Skeletal muscle cell (primary cell): Measurements from ENCODE around the gene TBC1D22A.

Experiments used
- DNase-seq: peaks from one replicate; pipeline ENCODE4 v3.0.0-alpha.2; 2010; ENCODE audit warnings: low read depth
- H3K4me3 ChIP-seq: 2 replicates; pipeline ENCODE4 v1.5.1; 2011; ENCODE audit warnings: low read depth, mild to moderate bottlenecking, control low read depth, low read length, moderate library complexity

TBC1D22A gene

GRCh38 chr22:47084226-47084625 is 321.8 kb downstream of the TBC1D22A start:
- DNase-seq = no peak
- H3K4me3 ChIP-seq = no peak overlapping the region

GRCh38 chr22:47086596-47087248 is 324.3 kb downstream of the TBC1D22A start:
- H3K4me3 ChIP-seq = no peak overlapping the region
- no peak for DNase-seq

DNA sequence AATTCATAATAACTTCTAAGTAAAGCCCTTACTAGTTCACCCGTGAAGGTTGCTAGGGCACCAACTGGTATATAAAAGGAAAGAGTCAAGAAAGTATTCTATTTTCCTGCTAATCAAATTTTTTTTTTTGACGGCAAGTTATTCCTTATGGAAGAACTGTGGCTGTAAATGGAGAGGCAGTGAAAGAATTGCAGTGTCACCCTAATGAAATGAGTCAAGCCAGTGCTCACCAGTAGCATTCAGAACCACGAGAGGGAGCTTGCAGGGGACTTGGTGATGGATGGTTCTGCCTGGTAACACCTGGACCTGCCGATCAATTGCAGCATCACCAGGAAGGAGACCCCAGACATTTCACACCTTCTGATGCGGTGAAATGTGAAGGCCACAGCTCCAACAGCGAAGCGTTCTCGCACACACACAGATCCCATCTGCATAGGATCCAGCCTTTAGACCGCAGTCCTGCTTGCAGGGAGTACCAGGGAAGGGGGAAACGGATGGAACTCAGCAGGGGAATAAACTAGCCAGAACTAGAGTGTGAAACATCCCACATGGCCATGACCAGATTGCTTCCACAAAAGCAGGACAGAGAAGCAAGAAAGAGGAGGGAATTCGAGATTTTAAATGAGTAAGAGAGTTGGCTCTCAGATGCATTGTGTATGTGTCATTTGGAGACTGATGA is 326.2 kb downstream of the TBC1D22A start:
- H3K4me3 ChIP-seq = no peak overlapping the region
- DNase-seq = no peak

GRCh38 chr22:47089374-47089773 is 326.9 kb downstream of the TBC1D22A start:
- no peak overlapping the region for H3K4me3 ChIP-seq
- no peak for DNase-seq

- DNase-seq = no peak
Observed at GRCh38 chr22:47089796-47090460, 327.5 kb downstream of the TBC1D22A start.

GRCh38 chr22:47090591-47091245 is 328.3 kb downstream of the TBC1D22A start:
- peak overlapping the region; percentile 46 for H3K4me3 ChIP-seq
- no peak for DNase-seq

More at GRCh38 chr22:47089796-47090460, 327.5 kb downstream of the TBC1D22A start:
- no peak overlapping the region for H3K4me3 ChIP-seq

DNA sequence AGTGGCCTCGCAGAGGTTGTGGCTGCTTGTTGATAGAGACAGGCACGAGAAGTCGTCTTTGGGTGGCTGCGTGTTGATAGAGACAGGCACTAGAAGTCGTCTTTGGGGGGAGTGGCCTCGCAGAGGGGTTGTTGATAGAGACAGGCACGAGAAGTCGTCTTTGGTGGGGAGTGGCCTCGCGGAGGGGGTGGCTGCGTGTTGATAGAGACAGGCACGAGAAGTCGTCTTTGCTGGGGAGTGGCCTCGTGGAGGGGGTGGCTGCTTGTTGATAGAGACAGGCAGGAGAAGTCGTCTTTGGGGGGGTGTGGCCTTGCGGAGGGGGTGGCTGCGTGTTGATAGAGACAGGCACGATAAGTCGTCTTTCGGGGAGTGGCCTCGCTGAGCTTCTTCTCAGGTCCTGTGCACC is 328.8 kb downstream of the TBC1D22A start:
- DNase-seq = no peak
- H3K4me3 ChIP-seq = peak overlapping the region; percentile 46

DNA sequence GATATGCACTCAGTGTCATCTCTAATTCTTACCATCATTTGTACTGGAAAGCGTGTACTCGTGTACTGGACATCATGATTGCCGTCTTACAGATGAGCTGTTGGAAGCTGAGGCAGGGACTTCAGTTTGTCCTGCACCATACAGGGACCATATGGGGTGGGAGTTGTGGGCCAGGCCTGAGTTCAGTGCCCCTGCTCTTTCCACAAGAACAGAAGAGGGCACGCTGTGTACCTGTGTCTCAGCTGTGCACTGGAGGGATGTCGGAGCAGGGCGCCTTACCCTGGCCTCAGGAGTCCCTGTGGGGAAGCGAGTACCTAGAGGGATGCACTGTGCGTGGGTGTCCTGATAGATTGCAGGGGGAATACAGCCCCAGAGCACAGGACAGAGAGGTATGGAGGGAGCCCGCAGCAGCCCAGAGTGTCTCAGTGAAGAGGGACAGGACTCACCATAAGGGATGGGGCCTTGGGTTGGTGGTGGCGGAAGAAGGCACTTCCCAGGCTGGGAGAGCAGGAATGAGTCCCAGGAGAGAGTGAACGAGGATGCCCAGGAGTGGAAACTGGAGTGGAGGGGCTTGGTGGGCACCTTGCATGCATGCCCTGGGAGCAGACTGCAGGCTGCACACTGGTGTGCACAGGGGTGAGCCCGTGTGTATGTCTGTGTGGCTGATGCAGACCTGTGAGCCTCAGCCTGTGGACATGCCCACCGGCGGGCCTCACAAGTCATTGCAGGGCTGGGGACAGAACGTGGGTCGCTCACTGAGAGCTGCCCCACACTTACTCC is 329.7 kb downstream of the TBC1D22A start:
- DNase-seq = no peak
- H3K4me3 ChIP-seq = no peak overlapping the region

- no peak overlapping the region for H3K4me3 ChIP-seq
- DNase-seq = peak; percentile 47
Observed at GRCh38 chr22:47092896-47093311, 330.5 kb downstream of the TBC1D22A start.

DNA sequence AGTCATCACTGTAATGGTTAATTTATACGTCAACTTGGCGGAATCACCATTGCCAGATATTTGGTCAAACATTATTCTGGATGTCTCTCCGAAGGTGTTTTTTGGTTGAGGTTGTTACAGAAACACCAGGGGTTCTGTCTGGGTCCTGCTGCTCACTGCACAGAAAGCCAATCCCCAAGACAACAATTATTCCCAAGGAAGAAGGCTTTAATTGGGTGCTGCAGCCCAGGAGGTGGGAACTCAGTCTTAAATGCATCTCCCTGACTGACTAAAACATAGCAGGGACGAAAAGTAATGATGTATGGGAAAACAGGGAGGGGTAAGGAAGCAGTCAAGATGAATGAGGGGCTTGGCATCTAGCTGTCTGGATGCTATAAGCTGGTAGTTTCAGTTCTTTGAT is 331.3 kb downstream of the TBC1D22A start:
- no peak for DNase-seq

GRCh38 chr22:47094861-47095330 is 332.4 kb downstream of the TBC1D22A start:
- no peak for DNase-seq
- H3K4me3 ChIP-seq = no peak overlapping the region

More for the DNA sequence above, 331.3 kb downstream of the TBC1D22A start:
- no peak overlapping the region for H3K4me3 ChIP-seq

GRCh38 chr22:47095395-47096122 is 333.1 kb downstream of the TBC1D22A start:
- DNase-seq = no peak
- H3K4me3 ChIP-seq = no peak overlapping the region

DNA sequence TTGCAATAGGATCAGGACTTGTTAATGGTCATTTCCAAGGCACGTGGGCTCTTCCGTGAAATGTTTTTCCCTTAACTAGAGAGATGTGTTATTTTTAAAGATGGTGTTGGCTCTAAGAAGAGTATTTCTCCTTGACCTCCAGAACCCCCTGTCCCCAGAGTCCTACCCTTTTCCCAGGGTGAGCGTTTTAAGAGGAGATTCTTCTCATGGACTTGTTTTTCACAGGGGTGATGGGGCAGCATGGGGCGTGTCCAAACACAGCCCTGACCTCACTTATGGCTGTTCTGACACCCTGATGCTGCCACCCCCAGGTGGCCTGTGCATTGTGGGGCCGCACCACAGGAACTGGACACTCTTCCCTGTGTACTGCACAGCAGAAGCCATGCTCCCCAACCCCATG is 335.7 kb downstream of the TBC1D22A start:
- no peak for DNase-seq
- no peak overlapping the region for H3K4me3 ChIP-seq

GRCh38 chr22:47098554-47098953 is 336.1 kb downstream of the TBC1D22A start:
- no peak for DNase-seq
- H3K4me3 ChIP-seq = no peak overlapping the region

DNA sequence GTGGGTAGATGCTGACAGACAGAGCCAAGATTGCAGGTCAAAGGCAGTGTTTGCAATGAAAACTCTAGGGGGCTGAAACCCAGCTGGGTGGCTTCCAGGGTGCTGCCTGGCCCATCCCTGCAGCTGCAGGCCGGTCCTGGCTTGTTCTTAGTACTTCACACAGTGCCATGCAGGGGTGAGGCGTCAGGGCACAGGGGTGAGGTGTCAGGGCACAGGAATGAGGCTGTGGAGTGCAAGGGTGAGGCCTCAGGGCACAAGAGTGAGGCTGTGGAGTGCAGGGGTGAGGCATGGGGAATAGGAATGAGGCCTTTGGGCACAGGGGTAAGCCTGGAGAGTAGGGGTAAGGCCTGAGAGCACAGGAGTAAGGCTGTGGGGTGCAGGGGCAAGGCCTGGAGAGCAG is 337.6 kb downstream of the TBC1D22A start:
- DNase-seq = no peak
- no peak overlapping the region for H3K4me3 ChIP-seq

DNA sequence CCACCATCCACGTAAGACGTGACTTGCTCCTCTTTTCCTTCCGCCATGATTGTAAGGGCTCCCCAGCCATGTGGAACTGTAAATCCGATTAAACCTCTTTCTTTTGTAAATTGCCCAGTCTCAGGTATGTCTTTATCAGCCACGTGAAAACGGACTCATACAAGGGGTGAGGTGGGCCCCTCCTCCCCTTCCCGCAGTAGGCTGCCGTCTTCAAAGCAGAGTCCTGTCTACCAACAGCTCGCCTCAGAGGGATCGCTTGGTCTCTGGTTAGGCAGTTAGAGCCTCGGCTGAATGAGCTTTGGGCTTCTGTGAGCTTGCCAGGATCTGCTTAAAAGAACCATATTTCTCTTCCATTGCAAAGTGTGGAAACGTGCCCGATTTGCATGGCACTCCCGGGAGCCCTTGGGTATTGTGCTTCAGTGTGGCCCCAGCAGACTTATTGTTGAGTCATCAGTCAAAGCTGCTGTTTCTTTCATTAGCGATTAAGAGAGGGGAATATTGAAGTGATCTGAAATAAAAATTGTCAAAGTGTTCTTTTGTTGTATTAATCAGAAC is 338.3 kb downstream of the TBC1D22A start:
- no peak overlapping the region for H3K4me3 ChIP-seq
- no peak for DNase-seq

GRCh38 chr22:47101321-47101885 is 339.0 kb downstream of the TBC1D22A start:
- no peak overlapping the region for H3K4me3 ChIP-seq
- DNase-seq = no peak

- DNase-seq = no peak
- no peak overlapping the region for H3K4me3 ChIP-seq
Observed at GRCh38 chr22:47102081-47102480, 339.6 kb downstream of the TBC1D22A start.
